HepG2 (cell line): ENCODE measurements around the gene FAM181A. TPM values are rescaled to one million over a fixed set of nuclear protein-coding genes. Genes with fewer than 3 reads are reported as not detected.

Experiments
- ERF ChIP-seq: IDR thresholded peaks from 2 replicates; pipeline ENCODE4 v1.6.1; 2018; ENCODE audit warnings: missing biosample characterization, missing genetic modification reagents
- HDAC2 ChIP-seq: sonication (generic); formaldehyde crosslinking; IDR thresholded peaks from 2 replicates; pipeline ENCODE4 v1.4.0; 2020; ENCODE audit warnings: missing genetic modification reagents
- JARID2 ChIP-seq: sonication (generic); formaldehyde crosslinking; IDR thresholded peaks from 2 replicates; pipeline ENCODE4 v1.8.1; 2023; ENCODE audit warnings: missing genetic modification reagents, inconsistent platforms; ENCODE audit not compliant: insufficient replicate concordance
- LRRFIP1 ChIP-seq: sonication (generic); formaldehyde crosslinking; conservative IDR thresholded peaks from 2 replicates; pipeline ENCODE4 v1.4.0; 2020; ENCODE audit warnings: missing genetic modification reagents
- POLR2G ChIP-seq: fragments of 200-400 bp; formaldehyde crosslinking; IDR thresholded peaks from 2 replicates; pipeline ENCODE4 v1.6.1; 2018; ENCODE audit warnings: mild to moderate bottlenecking, low read depth, low read length, moderate library complexity
- RAD21 ChIP-seq: fragments of 450-650 bp; formaldehyde crosslinking; IDR thresholded peaks from 2 replicates; pipeline ENCODE4 v1.5.0; 2020; ENCODE audit warnings: mild to moderate bottlenecking
- TAF1 ChIP-seq: sonication (generic); formaldehyde crosslinking; IDR thresholded peaks from 2 replicates; pipeline ENCODE4 v1.4.0; 2020; ENCODE audit warnings: missing genetic modification reagents
- ZBTB43 ChIP-seq: sonication (generic); formaldehyde crosslinking; conservative IDR thresholded peaks from 2 replicates; pipeline ENCODE4 v1.4.0; 2020; ENCODE audit warnings: missing genetic modification reagents
- ZNF10 ChIP-seq: sonication (generic); formaldehyde crosslinking; IDR thresholded peaks from 2 replicates; pipeline ENCODE4 v1.4.0; 2020; ENCODE audit warnings: mild to moderate bottlenecking, low read depth, missing genetic modification reagents, borderline replicate concordance
- ZNF143 ChIP-seq: sonication (generic); formaldehyde crosslinking; IDR thresholded peaks from 2 replicates; pipeline ENCODE4 v1.4.0; 2020; ENCODE audit warnings: missing genetic modification reagents
- ZNF318 ChIP-seq: sonication (generic); formaldehyde crosslinking; IDR thresholded peaks from 2 replicates; pipeline ENCODE4 v1.4.0; 2020; ENCODE audit warnings: mild to moderate bottlenecking, missing genetic modification reagents
- ZNF414 ChIP-seq: sonication (generic); formaldehyde crosslinking; IDR thresholded peaks from 2 replicates; pipeline ENCODE4 v1.5.0; 2020; ENCODE audit warnings: missing genetic modification reagents
- ZNF574 ChIP-seq: sonication (generic); formaldehyde crosslinking; IDR thresholded peaks from 2 replicates; pipeline ENCODE4 v1.4.0; 2020; ENCODE audit warnings: missing genetic modification reagents
- ZNF589 ChIP-seq: sonication (generic); formaldehyde crosslinking; conservative IDR thresholded peaks from 2 replicates; pipeline ENCODE4 v1.8.0; 2022; ENCODE audit warnings: mild to moderate bottlenecking, moderate library complexity, missing genetic modification reagents
- ZNF780A ChIP-seq: sonication (generic); formaldehyde crosslinking; IDR thresholded peaks from 2 replicates; pipeline ENCODE4 v1.8.0; 2022; ENCODE audit warnings: mild to moderate bottlenecking, missing genetic modification reagents, moderate library complexity
- polyA plus RNA-seq, 8 experiments: library from polyadenylated mRNA; depleted of rRNA in 3 of 8; stranded (reverse) in 7 of 8; unstranded in 1 of 8; fragments of >200 nt; fragmentation: Illumina TruSeq in 4 of 8; extraction: Trizol in 4 of 8; gene quantifications; 2 replicates each; pipeline versions ENCODE4 v1.2.1 to v1.2.3, GENCODE V29; 2011 to 2016; ENCODE audit warnings: low read depth in 4 of 8, missing spikeins in 1 of 8, mixed read lengths in 1 of 8; ENCODE audit not compliant: insufficient read depth in 1 of 8
- total RNA-seq, 5 experiments: library from RNA; depleted of rRNA; stranded (reverse); fragments of >200 nt; fragmentation: Illumina TruSeq; extraction: Trizol; gene quantifications; 2 replicates each; pipeline ENCODE4 v1.2.3, GENCODE V29; 2016; ENCODE audit warnings: low read depth in 1 of 5

FAM181A gene
- total and polyA plus RNA-seq, 2 of the 13 experiments (the other 11 are each of a cell fraction or from before 2014, with no cell fraction given): 1.1 to 1.5 TPM

- TF ChIP-seq ZNF143 (CRISPR knock-in tag) (peak; percentile 58), POLR2G (no peak), RAD21 (CRISPR knock-in tag) (no peak), LRRFIP1 (CRISPR knock-in tag) (no peak), TAF1 (CRISPR knock-in tag) (no peak), ZBTB43 (CRISPR knock-in tag) (no peak), HDAC2 (CRISPR knock-in tag) (no peak), ZNF10 (CRISPR knock-in tag) (no peak), JARID2 (CRISPR knock-in tag) (no peak), ZNF589 (CRISPR knock-in tag) (no peak), ERF (CRISPR knock-in tag) (no peak), ZNF574 (peak; percentile 6), ZNF318 (CRISPR knock-in tag) (no peak), ZNF414 (CRISPR knock-in tag) (no peak), ZNF780A (0 out of 2 replicates have a peak, but pooled peaks have one; percentile 45)
Observed at GRCh38 chr14:93952829-93953228, 25.7 kb downstream of the FAM181A start (continued).
